Activated CD4-positive, alpha-beta T cell treated with anti-CD3 and anti-CD28 coated beads, Interleukin-2, amount 10 ng/mL, durations not matched to agents 24 days and 14 days (primary cell): Measurements from ENCODE around the gene CCDC127. TPM values are rescaled to one million over a fixed set of nuclear protein-coding genes. Genes with fewer than 3 reads are reported as not detected.
A peak's percentile ranks its signal among the peaks of the same experiment; 100 is the strongest.

ENCODE experiments used
- DNase-seq: peaks from one replicate; pipeline ENCODE4 v3.0.0; 2022
- H3K27ac Mint-ChIP-seq: one replicate; pipeline ENCODE4 v1.8.0; 2022; ENCODE audit warnings: mild to moderate bottlenecking, mixed read lengths
- H3K27me3 Mint-ChIP-seq: one replicate; pipeline ENCODE4 v1.8.0; 2022; ENCODE audit warnings: mixed read lengths
- H3K36me3 Mint-ChIP-seq: one replicate; pipeline ENCODE4 v1.8.0; 2022; ENCODE audit warnings: low read depth, mild to moderate bottlenecking, mixed read lengths
- H3K4me1 Mint-ChIP-seq: one replicate; pipeline ENCODE4 v1.8.0; 2021; ENCODE audit warnings: mixed read lengths
- H3K4me3 Mint-ChIP-seq: one replicate; pipeline ENCODE4 v1.8.0; 2022; ENCODE audit warnings: mild to moderate bottlenecking, moderate library complexity, mixed read lengths
- H3K9me3 Mint-ChIP-seq: one replicate; pipeline ENCODE4 v1.8.0; 2021; ENCODE audit warnings: mixed read lengths
- intact Hi-C: fragments of 100-400 bp; cut with micrococcal nuclease; formaldehyde crosslinking; loops from one replicate; pipeline ENCODE4 v1.15.1; 2023
- total RNA-seq: library from RNA; stranded (reverse); gene quantifications from 2 replicates; pipeline ENCODE4 v1.2.3, GENCODE V29; 2022

The CCDC127 gene
- total RNA-seq, 1 donor from 2014 or later: 7.7 TPM

DNA sequence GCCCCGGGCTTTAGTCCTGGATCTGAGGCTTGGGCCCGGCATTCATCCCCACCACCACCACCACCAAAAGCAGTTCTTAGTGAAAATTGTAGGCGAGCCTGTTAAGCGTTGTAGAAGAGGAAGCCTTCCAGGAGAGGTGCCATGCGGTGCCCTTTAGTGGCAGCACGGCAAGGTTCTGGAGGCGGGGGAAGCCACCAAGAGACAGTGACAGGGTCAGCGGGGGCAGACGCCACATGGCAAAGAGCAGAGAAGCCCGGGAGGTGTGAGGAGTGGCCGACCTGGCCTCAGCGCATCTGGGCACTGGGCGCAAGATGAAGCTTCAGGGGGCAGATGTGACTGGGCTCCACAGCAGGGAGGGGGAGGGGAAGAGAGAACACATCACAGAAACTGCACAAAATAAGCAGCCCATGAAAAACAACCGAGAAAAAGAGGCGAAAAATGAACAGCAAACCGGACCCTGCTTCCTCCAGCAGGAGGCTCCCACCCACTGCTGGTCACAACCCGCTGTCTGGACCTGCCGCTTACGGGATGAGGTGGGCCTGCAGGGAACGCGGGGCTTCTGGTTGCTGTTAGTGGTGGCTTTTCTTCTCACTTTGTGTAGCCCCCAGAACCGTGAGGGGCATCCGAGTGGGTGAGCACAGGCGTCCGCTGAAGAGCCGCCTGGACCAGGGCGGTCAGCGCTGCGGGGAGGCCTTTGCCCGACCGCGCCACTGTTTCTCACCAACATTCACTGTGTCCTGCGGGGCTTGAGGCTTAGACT lies 22.4 kb downstream of the CCDC127 start:
- H3K4me1 Mint-ChIP-seq: peaks cover 4% of the 10 kb centered on the region
- DNase-seq: no peak
- H3K27ac Mint-ChIP-seq: no peak overlapping the region
- H3K4me3 Mint-ChIP-seq: no peak overlapping the region
- no peaks in the 10 kb centered on the region for H3K36me3 Mint-ChIP-seq
- H3K27me3 Mint-ChIP-seq: peaks cover 3% of the 10 kb centered on the region
- no peaks in the 10 kb centered on the region for H3K9me3 Mint-ChIP-seq
- intact Hi-C loops: no loop called here

- intact Hi-C loops: no loop called here
- peaks cover 8% of the 10 kb centered on the region for H3K4me1 Mint-ChIP-seq
- H3K36me3 Mint-ChIP-seq: no peaks in the 10 kb centered on the region
- no peak overlapping the region for H3K4me3 Mint-ChIP-seq
- peaks cover 3% of the 10 kb centered on the region for H3K27me3 Mint-ChIP-seq
- H3K9me3 Mint-ChIP-seq: no peaks in the 10 kb centered on the region
- H3K27ac Mint-ChIP-seq: no peak overlapping the region
- DNase-seq: no peak
Observed at GRCh38 chr5:194603-195209, 23.2 kb downstream of the CCDC127 start.

GRCh38 chr5:194102-194501 lies 23.9 kb downstream of the CCDC127 start:
- Mint-ChIP-seq H3K27me3 (peaks cover 3% of the 10 kb centered on the region), H3K9me3 (no peaks in the 10 kb centered on the region), H3K4me1 (peaks cover 8% of the 10 kb centered on the region), H3K4me3 (no peak overlapping the region), H3K36me3 (no peaks in the 10 kb centered on the region), H3K27ac (no peak overlapping the region)
- no peak for DNase-seq
- intact Hi-C loops: no loop called here

- H3K4me3 Mint-ChIP-seq: no peak overlapping the region
- intact Hi-C loops: no loop called here
- H3K36me3 Mint-ChIP-seq: no peaks in the 10 kb centered on the region
- DNase-seq: no peak
- no peaks in the 10 kb centered on the region for H3K9me3 Mint-ChIP-seq
- no peak overlapping the region for H3K27ac Mint-ChIP-seq
- H3K27me3 Mint-ChIP-seq: peaks cover 3% of the 10 kb centered on the region
- H3K4me1 Mint-ChIP-seq: peaks cover 15% of the 10 kb centered on the region
Observed at GRCh38 chr5:192970-193831, 24.8 kb downstream of the CCDC127 start.

- H3K27me3 Mint-ChIP-seq: peaks cover 3% of the 10 kb centered on the region
- peaks cover 16% of the 10 kb centered on the region for H3K4me1 Mint-ChIP-seq
- H3K4me3 Mint-ChIP-seq: no peak overlapping the region
- intact Hi-C loops: no loop called here
- no peaks in the 10 kb centered on the region for H3K9me3 Mint-ChIP-seq
- H3K27ac Mint-ChIP-seq: no peak overlapping the region
- no peak for DNase-seq
- no peaks in the 10 kb centered on the region for H3K36me3 Mint-ChIP-seq
Observed at GRCh38 chr5:192691-192969, 25.3 kb downstream of the CCDC127 start.

DNA sequence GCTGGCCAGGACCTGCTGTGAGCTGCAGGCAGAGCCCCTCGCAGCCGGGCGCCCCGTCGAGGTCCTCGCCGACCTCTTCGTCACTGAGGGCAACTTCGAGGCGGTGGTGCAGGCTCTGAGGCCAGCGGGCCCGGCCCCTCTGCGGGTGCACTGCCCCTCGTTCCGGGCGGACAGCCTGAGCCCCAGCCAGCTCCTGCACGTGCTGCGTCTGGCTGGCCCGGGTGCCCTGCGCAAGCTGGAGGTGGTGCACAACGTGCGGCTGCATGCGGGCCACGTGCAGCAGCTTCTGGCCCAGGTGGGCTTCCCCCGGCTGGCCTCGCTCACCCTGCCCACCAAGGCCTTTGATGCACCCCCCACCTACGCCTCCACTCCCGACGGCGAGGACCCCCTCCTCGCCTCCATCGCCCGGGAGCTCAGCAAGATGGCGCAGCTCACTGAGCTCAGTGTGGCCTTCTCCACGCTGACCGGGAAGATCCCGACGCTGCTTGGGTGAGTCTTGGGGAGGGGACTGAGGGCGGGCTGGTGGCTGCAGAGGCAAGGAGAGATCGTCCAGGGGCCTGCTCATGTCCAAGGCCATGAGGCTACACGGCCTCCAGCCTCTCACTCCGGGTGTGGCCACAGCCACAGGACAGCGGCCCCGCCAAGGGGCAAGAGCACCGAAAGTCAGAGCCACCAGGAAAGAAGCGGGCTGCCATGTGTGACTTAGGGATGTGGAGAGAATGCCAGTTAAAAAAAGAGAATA lies 25.8 kb downstream of the CCDC127 start:
- peaks cover 16% of the 10 kb centered on the region for H3K4me1 Mint-ChIP-seq
- no peak overlapping the region for H3K4me3 Mint-ChIP-seq
- intact Hi-C loops: no loop called here
- no peak overlapping the region for H3K27ac Mint-ChIP-seq
- H3K27me3 Mint-ChIP-seq: peaks cover 3% of the 10 kb centered on the region
- no peaks in the 10 kb centered on the region for H3K9me3 Mint-ChIP-seq
- no peaks in the 10 kb centered on the region for H3K36me3 Mint-ChIP-seq
- DNase-seq: no peak

GRCh38 chr5:191036-191948 lies 26.7 kb downstream of the CCDC127 start, which contains the start of gene LRRC14B:
Gene LRRC14B, plus strand, starts transcription at chr5:191495. Its CDS starts 44 bp downstream, at chr5:191539.
- no peak within 1 kb of the TSS for H3K27ac Mint-ChIP-seq
- peaks cover 16% of the 10 kb centered on the region for H3K4me1 Mint-ChIP-seq
- no peaks in the 10 kb centered on the region for H3K36me3 Mint-ChIP-seq
- peak within 1 kb of the TSS; percentile 15 for H3K4me3 Mint-ChIP-seq
- peak; percentile 72 for DNase-seq
- H3K27me3 Mint-ChIP-seq: peaks cover 3% of the 10 kb centered on the region
- intact Hi-C loops: no loop called here
- H3K9me3 Mint-ChIP-seq: no peaks in the 10 kb centered on the region

- H3K27ac Mint-ChIP-seq: no peak overlapping the region
- H3K4me1 Mint-ChIP-seq: peaks cover 15% of the 10 kb centered on the region
- H3K36me3 Mint-ChIP-seq: no peaks in the 10 kb centered on the region
- H3K9me3 Mint-ChIP-seq: no peaks in the 10 kb centered on the region
- no peak for DNase-seq
- intact Hi-C loops: no loop called here
- H3K4me3 Mint-ChIP-seq: no peak overlapping the region
- peaks cover 3% of the 10 kb centered on the region for H3K27me3 Mint-ChIP-seq
Observed at GRCh38 chr5:190366-191035, 27.5 kb downstream of the CCDC127 start.

DNA sequence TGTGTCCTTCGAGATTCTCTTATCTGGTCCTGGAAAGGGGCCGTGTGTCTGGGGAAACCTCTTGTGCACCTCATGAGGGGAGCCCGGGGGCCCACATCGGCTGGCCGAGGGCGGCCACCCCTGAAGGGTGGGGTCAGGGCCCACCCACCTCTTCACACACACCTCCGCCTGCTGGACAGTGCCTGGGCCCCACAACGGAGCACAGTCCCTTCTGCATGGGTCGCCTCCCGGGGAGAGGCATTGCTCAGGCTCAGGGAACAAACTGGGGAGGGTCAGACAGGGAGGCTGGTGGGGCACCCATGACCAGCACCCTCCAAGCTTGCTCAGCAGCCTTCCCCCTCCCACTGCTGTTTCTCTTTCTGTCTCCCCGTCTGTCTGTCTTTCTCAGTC lies 28.0 kb downstream of the CCDC127 start:
- intact Hi-C loops: loop anchor here (2.0 to 5.0 kb wide), 2 partner anchors 29 to 242 kb away; partner anchors contain the start of genes CCDC127 and SDHA
- H3K4me3 Mint-ChIP-seq: no peak overlapping the region
- DNase-seq: no peak
- H3K36me3 Mint-ChIP-seq: no peaks in the 10 kb centered on the region
- H3K27ac Mint-ChIP-seq: no peak overlapping the region
- peaks cover 3% of the 10 kb centered on the region for H3K27me3 Mint-ChIP-seq
- H3K4me1 Mint-ChIP-seq: peaks cover 12% of the 10 kb centered on the region
- H3K9me3 Mint-ChIP-seq: no peaks in the 10 kb centered on the region

GRCh38 chr5:189486-189885 lies 28.5 kb downstream of the CCDC127 start:
- no peak overlapping the region for H3K27ac Mint-ChIP-seq
- H3K4me3 Mint-ChIP-seq: no peak overlapping the region
- H3K9me3 Mint-ChIP-seq: no peaks in the 10 kb centered on the region
- no peak for DNase-seq
- H3K4me1 Mint-ChIP-seq: peaks cover 12% of the 10 kb centered on the region
- no peaks in the 10 kb centered on the region for H3K36me3 Mint-ChIP-seq
- intact Hi-C loops: loop anchor here (2.0 to 5.0 kb wide), 2 partner anchors 29 to 243 kb away; partner anchors contain the start of genes CCDC127 and SDHA
- H3K27me3 Mint-ChIP-seq: peaks cover 4% of the 10 kb centered on the region

- intact Hi-C loops: loop anchor here (2.0 to 5.0 kb wide), 2 partner anchors 30 to 244 kb away; partner anchors contain the start of genes CCDC127 and SDHA
- Mint-ChIP-seq H3K27ac (no peak overlapping the region), H3K4me3 (peak overlapping the region; percentile 35), H3K27me3 (peaks cover 4% of the 10 kb centered on the region), H3K4me1 (peaks cover 12% of the 10 kb centered on the region), H3K9me3 (no peaks in the 10 kb centered on the region), H3K36me3 (no peaks in the 10 kb centered on the region)
- DNase-seq: peak; percentile 97
Observed at GRCh38 chr5:188488-189481, 29.2 kb downstream of the CCDC127 start.
